WERI-Rb-1 (cell line): ENCODE measurements around the gene MRPS12.

Experiments used
- DNase-seq: peaks from one replicate; pipeline ENCODE4 v3.0.0-alpha.2; 2020
- H3K27ac ChIP-seq: fragments of 250-450 bp; sonication (Bioruptor Pico); 2 replicates; pipeline ENCODE4 v1.5.1; 2020; ENCODE audit warnings: mild to moderate bottlenecking, moderate library complexity
- H3K27me3 ChIP-seq: fragments of 250-450 bp; sonication (Bioruptor Pico); 2 replicates; pipeline ENCODE4 v1.5.1; 2021; ENCODE audit warnings: mild to moderate bottlenecking, low read depth, moderate library complexity; ENCODE audit not compliant: insufficient read depth, severe bottlenecking
- H3K36me3 ChIP-seq: fragments of 250-450 bp; sonication (Bioruptor Pico); 2 replicates; pipeline ENCODE4 v1.5.1; 2020; ENCODE audit warnings: mild to moderate bottlenecking, moderate library complexity
- H3K4me3 ChIP-seq: 2 replicates; pipeline ENCODE4 v1.5.1; 2011; ENCODE audit warnings: low read depth, mild to moderate bottlenecking, control low read depth, low read length
- H3K9me3 ChIP-seq: fragments of 250-450 bp; sonication (Bioruptor Pico); 2 replicates; pipeline ENCODE4 v1.5.1; 2021; ENCODE audit warnings: mild to moderate bottlenecking, moderate library complexity; ENCODE audit not compliant: severe bottlenecking
- TF ChIP-seq, protein P1 (sequence below): IDR thresholded peaks from 2 replicates; pipeline ENCODE4 v1.5.1; 2011; ENCODE audit warnings: low read depth, mild to moderate bottlenecking, control low read depth, inconsistent platforms, low read length

MRPS12 gene

DNA sequence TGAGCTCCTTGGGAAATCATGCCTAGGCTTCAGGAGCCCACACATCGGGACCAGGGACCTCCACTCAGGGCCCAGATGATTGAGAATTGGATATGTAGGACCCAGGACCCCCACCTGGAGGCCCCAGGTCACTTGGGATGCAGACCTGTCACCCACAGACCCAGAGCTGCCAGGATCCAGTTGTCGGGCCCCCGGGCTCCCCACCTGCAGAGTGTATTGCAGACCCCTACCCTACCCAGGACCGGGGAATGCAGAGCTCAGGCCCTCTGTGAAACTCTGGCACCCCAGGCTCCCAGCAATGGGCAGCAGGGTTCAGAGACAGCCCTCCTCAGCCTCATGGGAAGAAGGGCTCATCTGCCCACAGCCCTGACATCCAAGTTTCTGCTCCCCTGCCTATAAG, 25.1 kb upstream of the MRPS12 start:
- no peaks in the 10 kb centered on the region for H3K9me3 ChIP-seq
- no peaks in the 10 kb centered on the region for H3K27me3 ChIP-seq
- TF ChIP-seq, protein P1, sequence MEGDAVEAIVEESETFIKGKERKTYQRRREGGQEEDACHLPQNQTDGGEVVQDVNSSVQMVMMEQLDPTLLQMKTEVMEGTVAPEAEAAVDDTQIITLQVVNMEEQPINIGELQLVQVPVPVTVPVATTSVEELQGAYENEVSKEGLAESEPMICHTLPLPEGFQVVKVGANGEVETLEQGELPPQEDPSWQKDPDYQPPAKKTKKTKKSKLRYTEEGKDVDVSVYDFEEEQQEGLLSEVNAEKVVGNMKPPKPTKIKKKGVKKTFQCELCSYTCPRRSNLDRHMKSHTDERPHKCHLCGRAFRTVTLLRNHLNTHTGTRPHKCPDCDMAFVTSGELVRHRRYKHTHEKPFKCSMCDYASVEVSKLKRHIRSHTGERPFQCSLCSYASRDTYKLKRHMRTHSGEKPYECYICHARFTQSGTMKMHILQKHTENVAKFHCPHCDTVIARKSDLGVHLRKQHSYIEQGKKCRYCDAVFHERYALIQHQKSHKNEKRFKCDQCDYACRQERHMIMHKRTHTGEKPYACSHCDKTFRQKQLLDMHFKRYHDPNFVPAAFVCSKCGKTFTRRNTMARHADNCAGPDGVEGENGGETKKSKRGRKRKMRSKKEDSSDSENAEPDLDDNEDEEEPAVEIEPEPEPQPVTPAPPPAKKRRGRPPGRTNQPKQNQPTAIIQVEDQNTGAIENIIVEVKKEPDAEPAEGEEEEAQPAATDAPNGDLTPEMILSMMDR: no peak
- peaks cover 16% of the 10 kb centered on the region for H3K36me3 ChIP-seq
- no peak overlapping the region for H3K27ac ChIP-seq
- H3K4me3 ChIP-seq: no peak overlapping the region
- DNase-seq: no peak

DNA sequence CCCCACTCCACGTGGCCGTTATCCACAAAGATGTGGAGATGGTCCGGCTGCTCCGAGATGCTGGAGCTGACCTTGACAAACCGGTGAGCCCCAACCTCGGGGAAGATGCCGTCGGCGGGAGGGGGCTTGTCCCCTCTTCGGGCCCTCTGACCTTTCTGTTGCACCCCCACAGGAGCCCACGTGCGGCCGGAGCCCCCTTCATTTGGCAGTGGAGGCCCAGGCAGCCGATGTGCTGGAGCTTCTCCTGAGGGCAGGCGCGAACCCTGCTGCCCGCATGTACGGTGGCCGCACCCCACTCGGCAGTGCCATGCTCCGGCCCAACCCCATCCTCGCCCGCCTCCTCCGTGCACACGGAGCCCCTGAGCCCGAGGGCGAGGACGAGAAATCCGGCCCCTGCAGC, 23.5 kb upstream of the MRPS12 start:
- Histone ChIP-seq H3K9me3 (no peaks in the 10 kb centered on the region), H3K36me3 (peaks cover 16% of the 10 kb centered on the region), H3K4me3 (no peak overlapping the region), H3K27ac (no peak overlapping the region), H3K27me3 (no peaks in the 10 kb centered on the region)
- TF ChIP-seq, protein P1: no peak
- no peak for DNase-seq

DNA sequence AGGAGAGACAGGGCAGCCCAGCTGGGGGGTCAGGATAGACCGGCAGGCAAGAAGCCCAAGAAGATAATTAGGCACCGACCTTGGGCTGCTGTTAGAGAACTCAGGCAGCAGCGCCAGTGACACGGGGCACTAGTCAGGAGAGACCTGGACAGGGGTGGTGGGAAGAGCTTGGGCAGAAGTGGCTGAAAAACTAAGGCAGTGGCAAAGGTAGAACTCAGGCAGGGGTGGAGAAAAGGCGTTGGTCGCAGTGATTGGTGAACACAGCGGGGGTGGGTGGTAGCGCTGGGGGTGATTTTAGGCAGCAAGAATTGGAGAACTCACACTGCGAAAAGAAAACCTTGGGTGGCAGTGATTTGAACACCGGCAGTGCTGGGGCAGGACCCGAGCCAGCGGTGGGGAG, 23.1 kb upstream of the MRPS12 start:
- Histone ChIP-seq H3K27me3 (no peaks in the 10 kb centered on the region), H3K27ac (no peak overlapping the region), H3K9me3 (no peaks in the 10 kb centered on the region), H3K4me3 (no peak overlapping the region), H3K36me3 (peaks cover 16% of the 10 kb centered on the region)
- TF ChIP-seq, protein P1: no peak
- no peak for DNase-seq

DNA sequence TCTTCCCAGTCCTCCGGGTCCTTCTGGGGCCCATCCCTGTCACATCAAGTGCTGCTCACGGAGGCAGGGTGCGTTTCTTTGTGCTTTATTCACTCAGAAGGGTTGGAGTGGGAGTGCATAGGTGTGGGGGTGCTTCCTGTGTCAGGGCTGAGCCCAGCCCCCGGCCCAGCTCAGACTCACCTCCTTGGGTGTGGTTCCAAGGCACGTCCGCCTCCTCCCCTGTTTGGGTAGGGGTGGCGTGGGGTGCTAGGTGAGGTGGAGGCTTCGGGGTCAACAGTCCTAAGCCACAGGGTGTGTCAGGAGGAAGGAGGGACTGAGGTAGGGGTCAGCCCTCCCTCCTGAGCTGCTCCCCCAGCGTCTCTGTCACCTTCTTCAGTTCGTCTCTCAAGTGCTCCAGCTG, 21.8 kb upstream of the MRPS12 start:
- Histone ChIP-seq H3K4me3 (no peak overlapping the region), H3K27me3 (no peaks in the 10 kb centered on the region), H3K36me3 (peaks cover 16% of the 10 kb centered on the region), H3K27ac (no peak overlapping the region), H3K9me3 (no peaks in the 10 kb centered on the region)
- TF ChIP-seq, protein P1: no peak
- no peak for DNase-seq

DNA sequence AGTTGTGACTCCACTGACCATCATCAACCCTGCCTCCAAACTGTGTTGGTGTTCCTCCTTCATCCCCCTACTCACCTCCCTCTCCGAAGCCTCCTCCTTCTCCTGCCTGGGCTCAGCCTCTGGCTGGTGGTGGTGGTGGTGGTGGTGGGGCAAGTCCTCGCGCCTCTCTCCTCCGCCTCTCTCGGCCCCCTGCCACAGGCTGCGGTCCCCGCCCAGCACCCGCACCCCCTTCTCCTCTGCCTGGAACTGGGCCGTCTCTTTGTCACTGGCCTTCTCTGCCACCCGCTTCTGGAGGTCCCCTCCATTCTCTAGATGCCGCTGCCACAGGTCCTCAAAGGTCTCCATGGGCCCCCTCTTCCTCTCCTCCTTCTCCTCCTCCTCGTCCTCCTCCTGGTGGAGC, 20.3 kb upstream of the MRPS12 start:
- Histone ChIP-seq H3K9me3 (no peaks in the 10 kb centered on the region), H3K27me3 (no peaks in the 10 kb centered on the region), H3K4me3 (no peak overlapping the region), H3K36me3 (peaks cover 16% of the 10 kb centered on the region), H3K27ac (no peak overlapping the region)
- no peak for DNase-seq
- TF ChIP-seq, protein P1: no peak

DNA sequence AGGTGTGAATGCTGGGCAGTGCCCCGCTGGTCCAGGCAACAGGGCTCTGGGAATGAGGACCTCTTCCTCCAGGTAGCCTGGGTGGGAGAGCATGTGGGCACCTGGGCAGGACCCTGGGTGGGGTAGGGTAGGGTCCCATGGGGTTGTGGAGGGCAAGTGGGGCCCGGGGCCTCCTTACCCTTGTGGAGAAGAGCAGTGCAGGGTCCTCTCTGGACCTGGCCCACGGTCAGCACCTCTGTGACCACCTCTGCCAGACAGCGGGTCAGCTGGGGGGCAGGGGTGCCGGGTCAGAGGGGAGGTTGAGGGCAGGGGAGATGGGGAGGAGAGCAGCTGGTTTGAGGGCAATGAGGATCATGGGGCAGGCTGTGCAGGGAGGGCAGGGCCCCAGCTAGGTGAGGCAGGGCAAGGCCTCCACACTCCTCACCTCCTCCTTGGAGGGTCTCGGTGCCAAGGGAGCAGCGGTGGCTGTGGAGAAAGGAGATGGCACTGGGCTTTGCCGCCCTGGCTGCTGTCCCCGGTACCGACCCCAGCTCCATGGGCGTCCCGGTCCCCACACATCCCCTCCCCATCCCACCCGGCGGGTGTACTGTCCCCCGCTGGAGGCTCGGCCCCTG, 19.2 kb upstream of the MRPS12 start:
- no peak for DNase-seq
- TF ChIP-seq, protein P1: no peak
- H3K27me3 ChIP-seq: no peaks in the 10 kb centered on the region
- H3K27ac ChIP-seq: no peak overlapping the region
- H3K4me3 ChIP-seq: no peak overlapping the region
- peaks cover 16% of the 10 kb centered on the region for H3K36me3 ChIP-seq
- no peaks in the 10 kb centered on the region for H3K9me3 ChIP-seq
